Eye (tissue), 1 donor: ENCODE results near the gene PHF21B.
A peak's percentile ranks its signal among the peaks of the same experiment; 100 is the strongest.

Source experiments
- DNase-seq: peaks from one replicate; pipeline ENCODE4 v3.0.0-alpha.2; 2015

Gene PHF21B

GRCh38 chr22:44956840-44957767 lies 52.7 kb downstream of the PHF21B start:
- peak; percentile 55 for DNase-seq

- DNase-seq, result no peak
Observed at GRCh38 chr22:44955102-44955501, 54.7 kb downstream of the PHF21B start.

DNA sequence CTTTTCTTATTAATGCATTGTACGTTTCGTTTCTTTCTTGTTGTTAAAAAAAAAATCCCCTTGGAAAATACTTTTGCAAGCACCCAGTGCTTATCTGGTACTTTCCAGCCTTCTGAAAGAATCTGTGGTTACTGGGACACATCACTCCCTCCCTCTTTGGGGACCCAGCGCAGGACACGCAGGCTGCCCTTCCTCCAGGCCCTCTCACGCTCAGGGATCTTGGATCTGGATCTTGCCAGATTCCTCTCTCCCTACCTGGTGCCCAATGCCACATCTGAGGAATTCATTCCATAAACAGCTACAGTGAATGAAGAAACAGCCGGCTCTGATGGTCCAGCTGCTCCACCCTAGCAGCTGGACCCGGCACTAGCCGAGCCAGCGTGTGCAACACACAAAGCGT lies 55.7 kb downstream of the PHF21B start:
- DNase-seq, result no peak

DNA sequence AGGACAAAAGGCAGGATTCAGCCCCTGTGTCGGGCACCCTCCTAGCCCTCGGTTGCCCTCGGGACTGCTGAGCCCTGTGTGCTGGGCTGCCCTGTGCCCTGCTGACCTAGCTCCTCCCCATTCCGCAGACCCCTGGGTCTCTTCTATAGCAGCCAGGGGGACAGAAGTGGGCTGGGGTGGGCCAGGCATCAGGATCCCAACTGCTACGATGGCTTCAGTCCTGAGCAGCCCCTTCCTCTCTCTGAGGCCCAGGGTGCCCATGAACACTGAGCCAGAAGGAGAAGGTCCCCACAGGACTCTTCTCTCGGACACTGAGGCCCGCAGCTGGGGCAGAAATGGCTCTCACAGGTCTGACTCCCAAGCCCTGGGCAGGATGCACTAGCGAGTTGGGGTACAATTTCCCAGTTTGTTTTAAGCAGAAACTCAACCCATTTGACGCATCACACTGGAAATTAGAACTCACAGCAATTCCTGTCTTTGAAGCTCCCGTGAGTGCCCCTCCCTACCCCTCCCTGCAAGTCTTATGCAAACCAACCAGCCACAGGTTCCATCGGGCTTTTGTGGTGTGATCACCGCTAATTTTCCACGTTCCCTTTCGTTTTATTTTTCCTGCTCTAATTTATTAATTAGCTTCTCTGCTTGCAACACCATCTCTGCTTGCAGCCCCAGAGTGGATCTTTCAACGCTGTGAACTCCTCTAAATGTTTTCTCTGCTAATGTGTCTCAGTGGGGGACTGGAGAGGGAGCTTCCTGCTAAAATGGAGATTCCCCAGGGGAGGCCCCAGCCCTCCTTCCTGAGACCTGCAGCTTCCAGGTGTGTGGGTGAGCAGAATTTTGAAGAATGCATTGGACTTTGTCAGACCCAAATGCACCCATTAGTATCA lies 56.7 kb downstream of the PHF21B start:
- no peak for DNase-seq

DNA sequence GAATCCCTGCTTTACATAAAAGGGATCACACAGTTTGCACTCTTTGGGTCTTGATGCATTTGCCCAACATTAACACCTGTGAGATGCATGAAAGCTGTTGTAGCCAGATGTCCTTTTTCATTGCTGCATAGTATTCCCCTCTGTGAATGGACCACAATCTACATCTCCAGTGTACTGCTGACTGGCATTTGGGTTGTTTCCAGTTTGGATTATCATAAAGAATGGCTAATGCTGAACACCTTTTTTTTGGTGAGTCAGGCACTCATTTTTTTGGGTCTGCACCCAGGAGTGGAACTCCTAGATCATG lies 58.3 kb downstream of the PHF21B start:
- no peak for DNase-seq

DNA sequence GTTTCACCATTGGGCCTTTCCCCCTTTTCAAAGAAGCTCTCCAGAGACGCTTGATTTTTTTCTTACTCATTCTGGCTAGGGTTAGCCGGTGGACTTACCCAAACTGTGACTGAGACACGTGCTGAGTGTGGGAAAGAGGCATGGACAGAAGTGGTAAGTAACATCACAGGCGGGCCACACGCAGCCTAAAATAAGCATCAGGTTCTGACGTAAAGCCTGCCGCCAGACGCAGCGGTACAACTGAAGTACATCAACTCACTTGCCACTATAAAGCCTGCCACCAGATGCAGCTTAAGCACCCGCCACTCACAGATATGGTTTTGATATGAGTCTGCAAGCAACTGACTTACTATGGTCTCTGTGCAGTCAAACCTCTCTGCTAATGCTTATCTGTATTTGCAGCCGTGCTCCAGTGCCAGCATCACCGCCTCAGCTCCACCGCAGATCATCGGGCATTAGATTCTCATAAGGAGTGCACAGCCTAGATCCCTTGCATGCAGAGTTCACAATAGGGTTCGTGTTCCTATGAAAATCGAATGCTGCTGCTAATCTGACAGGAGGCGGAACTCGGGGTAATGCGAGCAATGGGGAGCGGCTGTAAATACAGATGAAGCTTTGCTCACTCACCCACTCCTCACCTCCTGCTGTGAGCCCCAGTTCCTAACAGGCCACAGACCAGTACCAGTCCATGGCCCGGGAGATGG lies 58.8 kb downstream of the PHF21B start:
- no peak for DNase-seq

- DNase-seq, result no peak
Observed at GRCh38 chr22:44947846-44948245, 62.0 kb downstream of the PHF21B start.

DNA sequence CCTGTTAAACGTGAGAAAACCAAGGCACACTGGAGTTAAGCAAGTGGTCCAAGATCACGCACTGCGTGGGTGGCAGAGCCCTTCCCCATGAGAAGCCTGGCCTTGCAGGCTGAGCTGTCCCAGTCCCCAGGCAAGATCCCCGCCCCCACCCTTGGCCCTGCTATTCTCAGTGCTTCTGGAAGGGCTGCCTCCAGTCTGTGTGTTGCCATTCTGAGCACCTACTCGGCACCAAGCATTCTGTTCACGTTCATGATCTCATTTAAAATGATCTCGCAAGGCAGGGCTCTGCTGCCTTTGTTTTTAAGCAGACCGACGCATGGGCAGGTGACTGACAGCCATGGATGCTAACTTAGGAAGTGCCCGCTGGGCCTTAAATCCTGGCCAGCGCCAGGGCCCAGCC lies 62.8 kb downstream of the PHF21B start:
- no peak for DNase-seq

GRCh38 chr22:44944883-44945601 lies 64.8 kb downstream of the PHF21B start:
- no peak for DNase-seq

- no peak for DNase-seq
Observed at GRCh38 chr22:44943701-44944324, 66.0 kb downstream of the PHF21B start.

- DNase-seq, result no peak
Observed at GRCh38 chr22:44942979-44943700, 66.7 kb downstream of the PHF21B start.

DNA sequence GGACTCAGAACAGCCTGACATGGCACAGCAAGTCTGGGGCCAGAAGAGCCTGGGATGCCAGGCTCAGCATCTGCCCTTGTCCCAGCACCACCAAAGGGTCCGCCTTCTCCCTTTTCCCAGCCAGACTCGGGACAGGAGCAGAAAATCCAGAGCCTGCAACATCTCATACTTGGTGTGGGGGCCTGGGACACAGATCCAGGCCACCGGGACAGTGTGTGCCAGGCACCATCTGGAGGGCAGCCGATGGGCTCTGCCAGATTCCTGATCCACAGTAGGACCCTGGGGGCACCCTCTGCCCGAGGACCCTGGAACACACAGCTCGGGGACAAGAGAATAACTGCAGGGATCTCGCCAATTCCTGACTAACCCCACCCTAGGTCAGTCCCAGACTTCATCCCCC lies 67.7 kb downstream of the PHF21B start:
- DNase-seq, result no peak

GRCh38 chr22:44941207-44941606 lies 68.6 kb downstream of the PHF21B start:
- no peak for DNase-seq

DNA sequence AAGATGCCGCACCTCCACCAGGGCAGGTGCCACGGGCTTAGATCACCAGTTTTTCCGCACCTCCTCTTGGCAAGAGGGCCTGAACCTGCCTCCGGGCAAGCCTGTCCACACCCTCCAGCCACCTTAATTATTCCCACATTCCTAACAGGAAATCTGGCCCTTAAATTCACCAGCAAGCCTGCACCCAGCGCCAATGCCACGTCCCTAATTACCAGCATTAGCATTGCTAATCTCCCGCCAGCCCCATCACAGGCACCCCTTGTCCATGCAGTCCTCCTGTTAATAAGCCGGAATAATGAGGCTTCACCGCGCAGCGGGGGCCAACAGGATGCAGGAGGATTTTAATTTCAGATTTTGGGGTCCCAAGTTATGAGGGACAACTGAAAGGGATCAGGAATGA lies 69.7 kb downstream of the PHF21B start:
- DNase-seq, result peak; percentile 51

DNA sequence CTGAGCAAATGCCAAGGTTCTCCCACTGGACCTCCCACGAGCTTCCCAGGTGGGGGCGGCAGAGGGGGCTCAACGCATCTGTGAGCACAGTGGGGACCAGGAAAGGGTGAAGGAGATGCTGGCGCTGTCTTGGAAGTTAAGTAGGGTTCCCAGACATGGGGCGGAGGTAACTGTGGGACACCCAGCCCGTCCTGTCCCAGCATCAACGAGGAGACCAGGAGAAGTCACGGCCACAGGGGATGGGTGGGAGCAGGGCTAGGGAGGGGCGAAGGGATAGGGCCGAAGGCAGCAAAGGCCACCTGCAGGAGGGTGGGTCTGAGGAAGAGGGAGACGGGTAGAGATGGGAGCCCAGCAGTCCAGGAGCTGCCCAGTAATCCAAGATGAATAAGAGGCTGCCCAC lies 70.4 kb downstream of the PHF21B start:
- no peak for DNase-seq

GRCh38 chr22:44938886-44939285 lies 70.9 kb downstream of the PHF21B start:
- DNase-seq, result peak; percentile 47

DNA sequence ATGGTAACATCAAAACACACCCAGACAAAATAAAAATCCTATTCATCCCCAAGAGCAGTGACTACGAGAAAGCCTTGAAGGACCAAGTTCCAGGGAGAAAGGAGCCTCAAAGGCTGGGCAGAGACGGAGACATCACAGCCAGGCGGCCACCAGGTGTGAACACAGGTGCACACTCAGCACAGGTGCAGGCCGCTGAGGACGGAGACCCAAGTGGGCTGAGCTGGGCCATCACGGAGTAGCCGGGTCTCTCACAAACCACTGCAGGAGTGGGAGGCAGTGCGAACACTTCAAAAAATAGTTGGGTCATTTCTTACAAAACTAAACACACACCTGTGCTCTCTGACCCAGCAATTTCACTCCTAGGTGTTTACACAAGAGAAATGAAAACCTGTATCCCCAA lies 72.6 kb downstream of the PHF21B start:
- no peak for DNase-seq

GRCh38 chr22:44936201-44936600 lies 73.6 kb downstream of the PHF21B start:
- no peak for DNase-seq

DNA sequence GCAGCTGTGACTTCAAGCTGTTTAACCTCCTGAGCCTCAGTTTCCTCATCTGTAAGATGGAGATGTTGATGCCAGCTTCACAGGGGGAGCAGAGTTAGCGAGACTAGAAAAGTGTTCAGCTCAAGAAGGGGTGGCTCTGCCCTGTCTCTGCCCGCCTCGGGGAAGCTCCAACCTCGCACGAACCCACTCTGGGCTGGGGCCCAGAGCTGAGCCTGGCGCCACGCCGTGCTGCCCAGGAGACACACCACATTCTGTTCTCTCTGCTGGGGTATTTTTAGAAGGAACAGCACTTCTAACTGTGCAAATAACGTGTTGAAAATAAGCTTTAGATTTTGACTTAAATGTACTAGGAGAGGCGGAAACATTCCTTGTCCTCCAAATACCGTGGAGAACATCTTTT lies 74.1 kb downstream of the PHF21B start:
- no peak for DNase-seq

GRCh38 chr22:44934454-44934735 lies 75.4 kb downstream of the PHF21B start:
- DNase-seq, result no peak

GRCh38 chr22:44933666-44934453 lies 75.9 kb downstream of the PHF21B start:
- DNase-seq, result no peak
